ENCODE data around the gene DLK2.
A peak's percentile ranks its signal among the peaks of the same experiment; 100 is the strongest.

Gene DLK2

GRCh38 chr6:43481591-43482236 lies 26.4 kb upstream of the DLK2 start:
- Histone ChIP-seq H4K20me1 (ENCODE audit: insufficient read depth, low read length) (no peaks in the 10 kb centered on the region), H3K9me2 (replicated peaks; ENCODE audit: insufficient read depth, low read length) (no peaks in the 10 kb centered on the region), H3K4me2 (ENCODE audit: low read depth, low read length) (no peak overlapping the region), H3K79me2 (ENCODE audit: low read length) (peaks cover 66% of the 10 kb centered on the region), H3K27ac (ENCODE audit: low read length) (no peak overlapping the region), H3K4me1 (ENCODE audit: low read length) (peaks cover 7% of the 10 kb centered on the region), H2AFZ (ENCODE audit: low read length) (no peak overlapping the region), H3F3A (ENCODE audit: insufficient read depth, low read length) (no peaks in the 10 kb centered on the region), H3K9ac (ENCODE audit: low read length) (no peak overlapping the region), H3K4me3 (ENCODE audit: low read length) (no peak overlapping the region), H3K36me3 (replicated peaks; ENCODE audit: insufficient read depth, low read length) (no peaks in the 10 kb centered on the region), H3K9me3 (replicated peaks; ENCODE audit: insufficient read depth, low read length) (no peaks in the 10 kb centered on the region), H3K27me3 (replicated peaks; ENCODE audit: insufficient read depth, low read length) (no peaks in the 10 kb centered on the region)
- DNase-seq: no peak
- TF ChIP-seq EZH2phosphoT487 (IDR thresholded peaks at IDR 0.05; ENCODE audit: low read length) (no peak), CTCF (IDR thresholded peaks at IDR 0.05; ENCODE audit: low read length) (no peak), EZH2 (optimal IDR thresholded peaks at IDR 0.05; ENCODE audit: low read depth, low read length) (no peak)

- Histone ChIP-seq H3K27me3 (replicated peaks; ENCODE audit: insufficient read depth, low read length) (no peaks in the 10 kb centered on the region), H3K27ac (ENCODE audit: low read length) (no peak overlapping the region), H2AFZ (ENCODE audit: low read length) (no peak overlapping the region), H3K9ac (ENCODE audit: low read length) (no peak overlapping the region), H3K9me3 (replicated peaks; ENCODE audit: insufficient read depth, low read length) (no peaks in the 10 kb centered on the region), H3F3A (ENCODE audit: insufficient read depth, low read length) (no peaks in the 10 kb centered on the region), H3K36me3 (replicated peaks; ENCODE audit: insufficient read depth, low read length) (no peaks in the 10 kb centered on the region), H3K4me3 (ENCODE audit: low read length) (no peak overlapping the region), H4K20me1 (ENCODE audit: insufficient read depth, low read length) (no peaks in the 10 kb centered on the region), H3K79me2 (ENCODE audit: low read length) (peaks cover 64% of the 10 kb centered on the region), H3K9me2 (replicated peaks; ENCODE audit: insufficient read depth, low read length) (no peaks in the 10 kb centered on the region), H3K4me1 (ENCODE audit: low read length) (peaks cover 7% of the 10 kb centered on the region), H3K4me2 (ENCODE audit: low read depth, low read length) (no peak overlapping the region)
- DNase-seq: no peak
- TF ChIP-seq CTCF (IDR thresholded peaks at IDR 0.05; ENCODE audit: low read length): no peak
- TF ChIP-seq EZH2 (optimal IDR thresholded peaks at IDR 0.05; ENCODE audit: low read depth, low read length): no peak
- no peak for TF ChIP-seq EZH2phosphoT487 (IDR thresholded peaks at IDR 0.05; ENCODE audit: low read length)
These were observed 25.7 kb upstream of the DLK2 start for GRCh38 chr6:43481075-43481474.

GRCh38 chr6:43478008-43478372 lies 22.6 kb upstream of the DLK2 start:
- H3K9ac ChIP-seq (ENCODE audit: low read length): peak overlapping the region; percentile 85

More at GRCh38 chr6:43478008-43478372, 22.6 kb upstream of the DLK2 start:
- H3K27ac ChIP-seq (ENCODE audit: low read length): peak overlapping the region; percentile 32; the same call in 1 of the 2 replicates
- H3K4me3 ChIP-seq (ENCODE audit: low read length): peak overlapping the region; percentile 79
- H2AFZ ChIP-seq (ENCODE audit: low read length): peak overlapping the region; percentile 95
- no peak for TF ChIP-seq EZH2 (optimal IDR thresholded peaks at IDR 0.05; ENCODE audit: low read depth, low read length)
- peaks cover 7% of the 10 kb centered on the region for H3K4me1 ChIP-seq (ENCODE audit: low read length)
- H3K27me3 ChIP-seq (replicated peaks; ENCODE audit: insufficient read depth, low read length): no peaks in the 10 kb centered on the region
- H3K36me3 ChIP-seq (replicated peaks; ENCODE audit: insufficient read depth, low read length): no peaks in the 10 kb centered on the region
- no peaks in the 10 kb centered on the region for H3K9me3 ChIP-seq (replicated peaks; ENCODE audit: insufficient read depth, low read length)
- no peaks in the 10 kb centered on the region for H3K9me2 ChIP-seq (replicated peaks; ENCODE audit: insufficient read depth, low read length)
- no peaks in the 10 kb centered on the region for H4K20me1 ChIP-seq (ENCODE audit: insufficient read depth, low read length)
- H3K4me2 ChIP-seq (ENCODE audit: low read depth, low read length): peak overlapping the region; percentile 98
- no peak for DNase-seq
- peaks cover 50% of the 10 kb centered on the region for H3K79me2 ChIP-seq (ENCODE audit: low read length)
- no peaks in the 10 kb centered on the region for H3F3A ChIP-seq (ENCODE audit: insufficient read depth, low read length)
